ENCODE measurements around the gene VPS29.
"Not testable (repeated sequence)": the region's sequence is repeated elsewhere in the genome, so short reads cannot be mapped to it uniquely, and the experiment has no call there.

The VPS29 gene

DNA sequence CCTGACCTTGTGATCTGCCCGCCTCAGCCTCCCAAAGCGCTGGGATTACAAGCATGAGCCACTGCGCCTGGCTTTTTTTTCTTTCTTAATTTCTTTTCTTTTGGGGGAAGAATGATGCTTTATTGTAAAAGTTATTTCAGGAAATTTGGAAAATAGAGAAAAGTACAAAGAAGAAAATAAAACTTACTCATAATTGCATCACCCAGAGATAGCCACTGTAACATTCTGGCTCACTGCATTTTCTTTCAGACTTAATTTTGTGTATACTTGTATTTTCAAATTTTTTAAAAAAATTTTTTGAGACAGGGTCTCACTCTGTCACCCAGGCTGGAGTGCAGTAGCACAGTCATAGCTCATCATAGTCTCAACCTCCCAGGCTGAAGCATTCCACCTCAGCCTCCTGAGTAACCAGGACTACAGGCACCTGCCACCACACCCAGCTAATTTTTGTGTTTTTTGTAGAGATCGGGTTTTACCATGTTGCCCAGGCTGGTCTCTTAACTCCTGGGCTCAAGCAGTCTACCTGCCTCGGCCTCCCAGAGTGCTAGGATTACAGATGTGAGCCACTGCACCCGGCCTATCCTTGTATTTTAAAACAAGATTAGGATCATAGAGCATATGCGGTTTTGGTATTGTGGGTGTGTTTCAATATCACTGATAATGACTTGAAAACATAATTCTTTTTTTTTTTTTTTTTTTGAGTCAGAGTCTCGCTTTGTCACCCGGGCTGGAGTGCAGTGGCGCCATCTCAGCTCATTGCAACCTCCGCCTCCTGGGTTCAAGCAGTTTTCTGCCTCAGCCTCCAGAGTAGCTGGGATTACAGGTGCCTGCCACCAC is 19.2 kb upstream of the VPS29 start:
- DNase-seq (ENCODE audit: low spot score): not testable (repeated sequence)

DNA sequence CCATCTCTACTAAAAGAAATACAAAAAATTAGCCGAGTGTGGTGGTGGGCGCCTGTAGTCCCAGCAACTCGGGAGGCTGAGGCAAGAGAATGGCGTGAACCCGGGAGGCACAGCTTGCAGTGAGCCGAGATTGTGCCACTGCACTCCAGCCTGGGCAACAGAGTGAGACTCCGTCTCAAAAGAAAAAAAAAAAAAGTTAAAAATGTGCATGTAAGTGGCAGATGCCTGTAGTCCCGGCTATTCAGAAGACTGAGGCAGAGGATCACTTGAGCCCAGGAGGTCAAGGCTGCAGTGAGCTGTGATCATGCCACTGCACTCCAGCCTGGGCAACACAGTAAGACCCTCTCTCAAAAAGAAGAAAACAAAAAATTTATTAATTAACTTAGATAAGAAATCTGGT is 16.1 kb upstream of the VPS29 start:
- DNase-seq (ENCODE audit: low spot score): not testable (repeated sequence)

- no peak for DNase-seq (ENCODE audit: low spot score)
These were observed 15.1 kb upstream of the VPS29 start for GRCh38 chr12:110516995-110517394.

DNA sequence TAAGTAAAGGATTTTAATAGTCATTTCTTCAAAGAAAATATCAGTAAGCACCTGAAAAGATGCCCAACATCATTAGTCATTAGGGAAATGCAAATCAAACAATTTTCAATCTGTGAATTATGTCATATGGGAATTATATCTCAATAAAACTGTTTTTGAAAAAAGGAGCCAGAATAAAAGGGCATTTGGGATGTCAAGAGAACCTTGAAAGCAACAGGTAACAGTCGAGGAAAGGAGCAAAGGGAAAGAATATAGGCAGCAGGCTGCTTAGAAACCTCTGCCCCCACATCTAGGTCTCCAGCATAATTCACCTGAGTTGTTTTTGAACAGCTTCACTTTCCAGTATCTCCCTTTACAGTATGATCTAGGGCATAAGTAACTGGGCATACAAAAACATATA is 12.5 kb upstream of the VPS29 start:
- DNase-seq (ENCODE audit: low spot score): no peak

GRCh38 chr12:110513842-110514241 is 11.9 kb upstream of the VPS29 start:
- DNase-seq (ENCODE audit: low spot score): no peak

GRCh38 chr12:110508071-110508586 is 6.2 kb upstream of the VPS29 start:
- DNase-seq (ENCODE audit: low spot score): no peak

DNA sequence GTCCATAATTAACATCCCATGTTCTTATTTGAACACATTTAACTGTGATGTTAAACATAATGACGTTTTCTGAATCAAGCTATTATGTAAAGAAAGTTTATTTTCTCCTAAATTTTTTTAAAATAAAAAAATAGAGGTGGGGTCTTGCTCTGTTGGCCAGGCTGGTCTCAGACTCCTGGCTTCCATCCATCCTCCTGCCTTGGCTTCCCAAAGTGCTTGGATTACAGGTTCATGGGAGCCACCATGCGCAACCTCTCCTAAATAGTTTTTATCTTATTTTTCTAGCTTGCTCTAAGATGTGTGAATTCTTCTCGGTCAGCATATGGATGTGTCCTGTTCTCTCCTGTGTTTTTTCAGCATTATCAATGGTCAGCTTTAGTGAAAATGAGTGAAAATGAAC is 3.4 kb upstream of the VPS29 start:
- DNase-seq (ENCODE audit: low spot score): no peak

DNA sequence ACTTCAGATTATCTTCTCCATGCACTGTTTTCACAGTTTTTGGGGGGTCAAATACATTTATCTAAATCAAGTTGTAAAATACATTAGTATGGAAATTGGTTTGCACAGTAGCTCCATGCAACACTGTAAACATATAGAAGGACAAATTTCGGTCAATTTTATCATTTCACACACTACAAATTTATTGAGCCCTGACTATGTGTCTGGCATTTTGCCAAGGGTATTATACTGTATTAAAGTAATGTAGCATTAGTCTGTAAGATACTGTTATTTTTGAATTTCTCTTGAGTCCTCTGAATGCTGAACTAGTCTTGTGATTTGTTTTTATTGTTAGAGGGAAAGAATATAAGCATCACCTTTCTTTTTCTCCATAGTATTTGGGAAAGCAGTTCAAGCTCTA is 1.5 kb upstream of the VPS29 start:
- DNase-seq (ENCODE audit: low spot score): no peak

DNA sequence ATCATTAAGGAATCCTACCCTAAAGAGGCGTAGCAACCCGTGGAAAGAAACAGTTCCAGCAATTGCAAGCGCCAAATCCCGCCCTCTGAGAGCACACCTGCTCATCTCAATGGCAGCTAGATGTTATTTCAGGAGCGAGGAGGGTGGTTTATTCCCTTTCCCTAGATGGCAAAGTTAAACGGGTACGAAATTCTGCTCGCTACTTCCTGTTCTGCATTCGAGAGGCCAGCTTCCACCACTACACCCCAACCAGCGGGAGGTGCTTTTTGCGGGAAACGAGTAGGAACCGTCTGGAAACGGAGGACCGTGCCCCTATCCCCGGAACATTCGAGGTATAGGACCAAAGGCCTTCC is 536 bp downstream of the VPS29 start:
- DNase-seq (ENCODE audit: low spot score): no peak

GRCh38 chr12:110498984-110499706 is 2.8 kb downstream of the VPS29 start:
- DNase-seq (ENCODE audit: low spot score): no peak

DNA sequence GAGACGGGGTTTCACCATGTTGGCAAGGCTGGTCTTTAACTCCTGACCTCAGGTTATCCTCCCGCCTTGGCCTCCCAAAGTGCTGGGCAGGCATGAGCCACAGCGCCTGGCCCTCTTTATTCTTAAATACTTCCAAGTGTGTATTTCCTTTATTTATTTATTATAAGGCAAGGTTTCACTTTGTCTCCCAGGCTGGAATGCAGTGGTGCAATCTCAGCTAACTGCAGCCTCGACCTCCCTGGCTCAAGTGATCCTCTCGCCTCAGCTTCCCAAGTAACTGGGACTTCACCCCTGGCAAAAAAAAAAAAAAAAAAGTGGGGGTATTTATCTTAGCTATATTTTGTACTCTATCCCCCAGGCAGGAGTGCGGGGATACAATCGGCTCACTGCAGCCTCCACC is 26.5 kb downstream of the VPS29 start:
- no peak for DNase-seq (ENCODE audit: low spot score)

DNA sequence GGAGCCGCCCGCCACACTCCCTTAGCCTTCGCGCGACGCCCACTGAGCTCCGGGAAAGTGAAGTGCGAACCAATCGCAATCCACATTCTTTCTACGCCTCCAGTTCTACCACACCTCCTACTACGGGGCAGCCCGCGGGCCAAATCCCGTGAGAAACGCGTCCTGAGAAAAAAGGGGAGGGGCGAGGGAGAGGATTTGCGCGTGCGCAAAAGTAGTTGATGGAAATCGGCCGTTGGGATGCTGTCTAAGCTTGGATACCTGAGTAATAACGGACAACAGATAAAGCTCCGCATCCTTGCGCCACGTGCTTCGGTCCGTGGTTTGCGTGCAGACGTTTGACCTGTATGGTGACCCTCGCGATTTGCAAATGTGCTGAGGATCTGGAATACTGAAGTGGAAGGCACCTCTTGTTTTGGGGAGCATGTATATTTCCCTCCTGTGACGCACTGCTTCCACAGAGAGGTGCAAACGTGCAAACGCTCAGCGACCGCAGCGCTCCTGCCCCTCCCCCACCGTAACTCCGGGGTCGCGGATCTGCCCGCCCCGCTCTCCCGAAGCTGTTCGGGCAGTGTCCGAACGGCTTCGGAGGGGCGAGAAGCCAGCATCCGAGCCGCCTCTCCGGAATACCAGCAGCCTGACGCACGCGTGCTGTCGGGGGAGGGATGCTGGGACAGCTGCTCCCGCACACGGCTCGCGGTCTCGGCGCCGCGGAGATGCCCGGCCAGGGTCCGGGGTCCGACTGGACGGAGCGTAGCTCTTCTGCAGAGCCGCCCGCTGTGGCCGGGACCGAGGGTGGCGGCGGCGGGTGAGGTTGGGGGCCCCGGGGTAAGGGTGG is 33.5 kb downstream of the VPS29 start, which contains the start of the genes FAM216A and GPN3:
Gene FAM216A (plus strand): TSS at position 632 of the 835 bp plus-strand sequence. CDS start 31 bp downstream, at position 663.
Gene GPN3 (minus strand): TSS at position 44 of the 835 bp plus-strand sequence. CDS start 54 bp downstream, outside the sequence.
- DNase-seq (ENCODE audit: low spot score): peak; percentile 99

DNA sequence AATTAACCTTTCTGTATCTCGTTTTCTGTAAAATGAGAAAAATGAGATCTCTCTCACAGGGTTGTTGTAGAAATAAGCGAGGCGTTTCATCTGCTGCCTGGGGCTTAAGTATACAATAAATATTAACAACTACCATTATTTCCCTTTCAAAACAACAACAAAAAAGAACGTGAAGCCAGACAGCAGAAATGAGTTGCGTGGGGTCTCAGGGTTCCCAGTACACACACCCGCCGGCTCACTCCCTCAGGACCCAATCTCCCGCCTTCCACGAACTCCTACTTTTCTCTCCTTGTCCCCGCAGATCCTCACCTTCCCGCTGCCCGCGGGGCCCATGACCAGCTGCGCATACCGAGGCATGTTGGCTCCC is 34.1 kb downstream of the VPS29 start:
- no peak for DNase-seq (ENCODE audit: low spot score)

GRCh38 chr12:110466791-110467190 is 35.1 kb downstream of the VPS29 start:
- DNase-seq (ENCODE audit: low spot score): no peak

DNA sequence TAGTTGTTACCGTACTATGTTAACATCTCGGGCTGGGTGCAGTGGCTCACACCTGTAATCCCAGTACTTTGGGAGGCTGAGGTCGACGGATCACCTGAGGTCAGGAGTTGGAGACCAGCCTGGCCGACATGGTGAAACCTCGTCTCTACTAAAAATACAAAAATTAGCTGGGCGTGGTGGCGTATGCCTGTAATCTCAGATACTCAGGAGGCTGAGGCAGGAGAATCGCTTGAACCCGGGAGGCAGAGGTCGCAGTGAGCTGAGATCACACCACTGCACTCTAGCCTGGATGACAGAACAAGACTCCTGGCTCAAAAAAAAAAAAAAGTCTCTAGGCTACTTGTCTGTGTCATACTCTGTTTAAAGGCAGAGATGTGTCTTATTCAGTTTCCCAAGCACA is 36.1 kb downstream of the VPS29 start:
- not testable (repeated sequence) for DNase-seq (ENCODE audit: low spot score)

DNA sequence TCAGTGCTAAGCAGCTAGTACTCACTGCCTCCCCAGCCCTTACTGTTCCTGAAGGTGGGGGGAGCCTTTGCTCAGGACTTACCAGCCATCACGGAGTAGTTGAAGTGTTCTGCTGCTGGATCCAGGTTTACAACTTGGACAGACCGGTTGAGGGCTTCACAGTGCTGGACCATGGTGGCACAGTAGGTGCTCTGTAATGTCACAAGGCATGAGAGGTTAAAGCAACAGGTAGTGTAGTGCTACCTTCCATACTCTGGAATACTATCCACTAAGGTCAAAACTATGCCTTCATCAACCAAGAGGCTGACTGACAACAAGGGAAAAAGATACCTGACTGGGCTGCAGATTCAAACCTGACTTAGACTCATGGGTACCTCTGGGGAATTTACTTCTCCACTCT is 36.9 kb downstream of the VPS29 start:
- no peak for DNase-seq (ENCODE audit: low spot score)

GRCh38 chr12:110461189-110461588 is 40.7 kb downstream of the VPS29 start:
- not testable (repeated sequence) for DNase-seq (ENCODE audit: low spot score)

DNA sequence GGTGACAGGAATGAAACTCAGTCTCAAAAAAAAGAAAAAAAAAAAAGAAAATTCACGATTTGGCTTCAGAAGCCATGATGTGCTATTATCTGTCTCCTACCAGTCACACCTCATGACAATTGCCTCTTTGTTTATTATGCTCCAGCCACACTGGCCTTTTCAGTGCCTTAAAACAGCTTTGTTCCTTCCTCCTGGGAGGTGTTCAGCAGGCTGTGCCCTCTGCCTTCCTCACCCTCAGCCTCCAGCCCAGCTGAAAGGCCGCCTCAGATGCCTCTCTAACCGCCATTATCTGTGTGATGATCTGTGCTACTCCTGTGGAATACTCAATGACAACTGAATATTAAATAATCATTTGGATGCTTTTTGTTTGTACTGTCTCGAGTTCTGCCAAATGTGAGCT is 43.2 kb downstream of the VPS29 start:
- DNase-seq (ENCODE audit: low spot score): no peak

GRCh38 chr12:110453569-110454296 is 48.2 kb downstream of the VPS29 start:
- no peak for DNase-seq (ENCODE audit: low spot score)

DNA sequence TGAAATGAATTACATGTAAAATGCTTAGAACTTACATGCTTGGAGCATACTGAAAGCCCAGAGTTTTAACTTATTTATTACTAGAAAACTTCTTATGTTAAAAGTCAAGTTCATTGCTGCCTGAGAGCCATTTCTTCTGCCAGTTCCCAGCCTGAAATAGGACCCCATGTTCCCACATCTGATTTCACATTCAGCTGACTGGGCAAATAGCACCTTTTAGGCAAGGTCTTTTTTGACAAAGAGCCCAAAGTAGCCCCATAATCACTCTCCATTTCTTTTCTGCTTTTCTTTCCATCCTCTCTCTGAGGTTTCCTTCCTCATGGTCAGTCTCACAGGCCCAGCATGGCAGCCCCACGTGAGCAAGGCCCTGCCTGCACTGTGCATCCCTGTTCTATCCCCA is 50.6 kb downstream of the VPS29 start:
- no peak for DNase-seq (ENCODE audit: low spot score)

DNA sequence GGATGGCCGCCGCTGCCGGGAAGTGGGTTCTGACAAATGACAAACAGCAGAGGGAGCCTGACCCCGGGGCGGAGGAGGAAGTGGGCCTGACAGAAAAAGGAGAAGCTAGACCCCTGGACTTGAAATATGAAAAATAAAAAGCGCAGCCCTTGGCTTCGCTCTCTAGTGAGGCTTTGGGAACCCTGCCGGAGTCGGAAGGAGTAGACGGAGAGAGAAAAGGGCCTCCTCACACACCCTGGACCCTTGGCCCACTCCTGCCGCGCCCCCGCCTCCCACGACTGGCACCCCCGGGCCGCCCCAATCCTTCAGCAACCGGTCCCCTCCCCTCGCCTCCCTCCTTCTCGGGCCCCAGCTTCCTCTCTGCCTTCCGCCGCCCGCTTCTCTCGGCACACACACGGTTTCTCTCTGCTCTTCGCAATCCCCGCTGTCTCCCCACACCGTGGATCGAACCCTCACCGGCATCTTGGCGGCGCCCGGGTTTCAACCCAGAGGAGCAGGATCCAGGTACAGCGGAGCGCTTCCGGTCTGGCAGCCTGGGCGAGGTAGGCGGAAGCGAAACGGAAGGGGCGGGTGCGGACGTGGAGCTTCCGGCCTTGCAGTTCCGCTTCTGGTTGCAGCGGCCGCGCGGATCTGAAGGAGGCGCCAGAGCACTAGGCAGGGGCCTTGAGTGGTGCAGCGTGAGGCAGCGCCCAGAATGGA is 52.0 kb downstream of the VPS29 start, which contains the start of gene ARPC3:
Gene ARPC3 (minus strand): TSS at position 539 of the 699 bp plus-strand sequence. CDS start 77 bp downstream, at position 462.
- peak; percentile 96 for DNase-seq (ENCODE audit: low spot score)
